ENCODE results near the gene MRPL3. TPM values are rescaled to one million over a fixed set of nuclear protein-coding genes. Genes with fewer than 3 reads are reported as not detected.

MRPL3 gene
- 100 to 1,000 TPM; 168 TPM for total RNA-seq

DNA sequence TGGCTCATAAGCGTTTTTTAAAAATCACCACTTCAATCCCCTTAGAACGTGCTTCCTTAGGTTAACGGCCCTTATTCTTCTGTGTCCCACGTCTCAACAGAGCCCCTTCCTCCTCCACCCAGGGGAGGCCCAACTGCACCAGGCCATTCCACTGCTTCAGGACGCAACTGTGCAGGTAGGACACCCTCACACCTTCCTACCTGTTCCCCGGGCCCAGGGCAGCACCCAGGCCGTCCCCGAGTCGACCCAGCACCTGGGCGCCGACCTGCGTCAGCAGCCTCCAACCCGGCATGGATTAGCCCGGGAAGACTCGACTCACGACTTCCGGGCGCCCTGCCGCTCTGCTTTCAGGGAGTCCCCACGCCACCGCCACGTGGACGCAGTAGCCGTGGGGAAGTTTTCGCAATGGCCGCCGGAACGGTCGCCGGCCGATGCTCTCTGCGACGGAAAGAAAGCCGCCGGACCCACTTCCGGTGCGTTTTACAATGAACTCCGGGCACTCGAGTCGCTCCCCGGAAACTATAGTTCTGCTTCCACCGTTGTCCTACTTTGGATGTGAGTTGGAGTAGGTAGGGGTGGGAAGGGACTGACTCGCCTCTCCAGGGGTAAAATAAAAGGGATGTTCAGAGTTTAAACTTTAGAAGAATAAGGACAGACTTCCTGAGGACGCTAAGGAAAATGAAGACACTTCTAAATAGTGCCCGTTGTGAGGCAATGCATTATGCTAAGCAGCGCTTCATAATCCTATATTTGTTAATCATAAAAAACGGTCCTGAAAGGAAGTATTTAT is at the start of gene MRPL3:
Gene MRPL3 (minus strand): TSS at position 442 of the 790 bp plus-strand sequence. CDS start 150 bp downstream, at position 292.
- Mint-ChIP-seq H3K27me3 (no peaks in the 10 kb centered on the region), H3K36me3 (ENCODE audit: low read depth) (peaks cover 40% of the 10 kb centered on the region), H3K4me1 (ENCODE audit: low read depth) (peaks cover 30% of the 10 kb centered on the region), H3K27ac (peak within 1 kb of the TSS; percentile 98), H3K9me3 (no peaks in the 10 kb centered on the region), H3K4me3 (peak within 1 kb of the TSS; percentile 99)
- TF ChIP-seq, protein P1, sequence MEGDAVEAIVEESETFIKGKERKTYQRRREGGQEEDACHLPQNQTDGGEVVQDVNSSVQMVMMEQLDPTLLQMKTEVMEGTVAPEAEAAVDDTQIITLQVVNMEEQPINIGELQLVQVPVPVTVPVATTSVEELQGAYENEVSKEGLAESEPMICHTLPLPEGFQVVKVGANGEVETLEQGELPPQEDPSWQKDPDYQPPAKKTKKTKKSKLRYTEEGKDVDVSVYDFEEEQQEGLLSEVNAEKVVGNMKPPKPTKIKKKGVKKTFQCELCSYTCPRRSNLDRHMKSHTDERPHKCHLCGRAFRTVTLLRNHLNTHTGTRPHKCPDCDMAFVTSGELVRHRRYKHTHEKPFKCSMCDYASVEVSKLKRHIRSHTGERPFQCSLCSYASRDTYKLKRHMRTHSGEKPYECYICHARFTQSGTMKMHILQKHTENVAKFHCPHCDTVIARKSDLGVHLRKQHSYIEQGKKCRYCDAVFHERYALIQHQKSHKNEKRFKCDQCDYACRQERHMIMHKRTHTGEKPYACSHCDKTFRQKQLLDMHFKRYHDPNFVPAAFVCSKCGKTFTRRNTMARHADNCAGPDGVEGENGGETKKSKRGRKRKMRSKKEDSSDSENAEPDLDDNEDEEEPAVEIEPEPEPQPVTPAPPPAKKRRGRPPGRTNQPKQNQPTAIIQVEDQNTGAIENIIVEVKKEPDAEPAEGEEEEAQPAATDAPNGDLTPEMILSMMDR (IDR thresholded peaks at IDR 0.05): no peak
- CTCF ChIA-PET: no interaction called here
- POLR2A ChIA-PET: no interaction called here
- intact Hi-C loops (cut with micrococcal nuclease): loop anchor here (10.0 kb wide), 1 partner anchor 468 kb away; no protein-coding TSS in a partner anchor
- DNase-seq (peak; percentile 90), ATAC-seq (peak; percentile 93)

- peaks cover 18% of the 10 kb centered on the region for H3K27me3 Mint-ChIP-seq
Measured at GRCh38 chr3:131551761-131552160, 49.0 kb upstream of the MRPL3 start.

DNA sequence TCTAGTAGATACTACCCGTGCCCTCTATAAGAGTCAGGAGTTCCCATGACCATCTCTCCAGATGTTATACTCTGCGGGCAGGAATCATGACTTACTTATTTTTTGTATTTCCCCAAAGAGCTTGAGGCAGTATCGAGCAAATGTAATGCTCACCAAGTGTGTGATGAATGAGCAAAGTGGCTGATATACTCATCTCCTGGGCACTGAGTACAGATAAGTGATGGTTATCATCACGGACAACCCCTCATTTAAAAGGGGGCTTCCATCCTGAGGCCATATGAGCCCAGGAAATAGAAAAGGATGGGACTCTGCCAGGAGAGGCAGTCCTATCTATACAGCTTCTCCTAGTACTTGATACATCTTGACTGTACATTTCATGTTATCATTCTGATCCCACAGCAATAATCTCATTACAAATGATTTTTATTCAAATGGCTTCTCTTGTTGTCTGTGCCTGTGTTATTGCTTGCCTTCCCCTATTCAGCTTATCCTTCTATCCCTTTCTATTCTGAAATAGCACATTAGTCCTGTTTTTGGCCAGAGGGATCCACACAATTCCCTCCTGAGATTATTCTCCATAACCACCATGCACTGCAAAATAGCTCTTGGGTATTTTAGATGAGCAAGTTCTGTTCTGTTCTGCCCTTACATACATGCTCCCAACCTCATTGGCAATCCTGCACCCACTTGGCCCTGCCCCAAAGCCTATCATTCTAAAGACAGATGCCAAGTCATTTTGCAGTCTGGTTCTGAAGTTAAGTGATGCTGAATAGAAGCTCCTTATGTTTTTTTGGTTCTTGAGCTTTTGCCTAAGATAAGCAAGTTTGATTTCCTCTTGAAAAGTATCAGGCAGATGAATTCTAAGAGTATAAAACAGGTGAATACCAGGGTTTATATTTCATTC is 48.0 kb upstream of the MRPL3 start:
- no peaks in the 10 kb centered on the region for H3K36me3 Mint-ChIP-seq (ENCODE audit: low read depth)
- H3K4me1 Mint-ChIP-seq (ENCODE audit: low read depth): peaks cover 3% of the 10 kb centered on the region
- no peak overlapping the region for H3K27ac Mint-ChIP-seq
- ChIA-PET POLR2A (no interaction called here), CTCF (interaction anchor here (1.0 to 2.3 kb wide), 4 partner anchors 9 to 479 kb away, joined by 3 to 7 read pairs (median 4); no protein-coding TSS in a partner anchor)
- ATAC-seq (no peak), DNase-seq (no peak)
- TF ChIP-seq, protein P1 (IDR thresholded peaks at IDR 0.05): no peak
- no peaks in the 10 kb centered on the region for H3K9me3 Mint-ChIP-seq
- H3K4me3 Mint-ChIP-seq: no peak overlapping the region
- H3K27me3 Mint-ChIP-seq: peaks cover 18% of the 10 kb centered on the region
- intact Hi-C loops (cut with micrococcal nuclease): no loop called here

More at GRCh38 chr3:131551761-131552160, 49.0 kb upstream of the MRPL3 start:
- TF ChIP-seq, protein P1 (IDR thresholded peaks at IDR 0.05): no peak
- no peak overlapping the region for H3K27ac Mint-ChIP-seq
- POLR2A ChIA-PET: no interaction called here
- CTCF ChIA-PET: no interaction called here
- ATAC-seq: no peak
- H3K4me1 Mint-ChIP-seq (ENCODE audit: low read depth): peaks cover 3% of the 10 kb centered on the region
- no peak overlapping the region for H3K4me3 Mint-ChIP-seq
- H3K36me3 Mint-ChIP-seq (ENCODE audit: low read depth): no peaks in the 10 kb centered on the region
- no peaks in the 10 kb centered on the region for H3K9me3 Mint-ChIP-seq
- DNase-seq: no peak
- intact Hi-C loops (cut with micrococcal nuclease): no loop called here

- TF ChIP-seq, protein P1 (IDR thresholded peaks at IDR 0.05): peak; percentile 58
- Mint-ChIP-seq H3K4me3 (no peak overlapping the region), H3K27me3 (peaks cover 18% of the 10 kb centered on the region), H3K36me3 (ENCODE audit: low read depth) (no peaks in the 10 kb centered on the region), H3K9me3 (no peaks in the 10 kb centered on the region), H3K4me1 (ENCODE audit: low read depth) (peaks cover 3% of the 10 kb centered on the region), H3K27ac (no peak overlapping the region)
- CTCF ChIA-PET: interaction anchor here (0.7 to 2.3 kb wide), 5 partner anchors 10 to 661 kb away, joined by 3 to 7 read pairs (median 5); no protein-coding TSS in a partner anchor
- intact Hi-C loops (cut with micrococcal nuclease): no loop called here
- ATAC-seq (no peak), DNase-seq (peak; percentile 20)
- POLR2A ChIA-PET: no interaction called here
Measured at GRCh38 chr3:131549340-131549739, 46.6 kb upstream of the MRPL3 start.
